DND-41 (cell line): ENCODE measurements around the gene PHC2.

Experiments
- CTCF ChIP-seq: IDR thresholded peaks from 2 replicates; pipeline ENCODE4 v1.5.1; 2012; ENCODE audit warnings: borderline replicate concordance, low read length, moderate library complexity, mild to moderate bottlenecking; ENCODE audit not compliant: poor library complexity, severe bottlenecking; ENCODE audit errors: extremely low read depth
- EZH2 ChIP-seq: IDR thresholded peaks from 3 replicates; pipeline ENCODE4 v1.6.1; 2012; ENCODE audit warnings: borderline replicate concordance, low read depth, mild to moderate bottlenecking, moderate library complexity, low read length, inconsistent platforms; ENCODE audit not compliant: severe bottlenecking

GRCh38 chr1:33468531-33468930 is 37.6 kb upstream of the PHC2 start:
- TF ChIP-seq EZH2, result no peak
- no peak for TF ChIP-seq CTCF
